HG03439 (cell line): Measurements from ENCODE around the gene IFI44.

ENCODE experiments used
- ATAC-seq: cut with Tn5 transposase; IDR thresholded peaks from one replicate; pipeline ENCODE4 v1.9.1; 2021; ENCODE audit warnings: mild to moderate bottlenecking, moderate library complexity; ENCODE audit not compliant: unreplicated experiment

The IFI44 gene

DNA sequence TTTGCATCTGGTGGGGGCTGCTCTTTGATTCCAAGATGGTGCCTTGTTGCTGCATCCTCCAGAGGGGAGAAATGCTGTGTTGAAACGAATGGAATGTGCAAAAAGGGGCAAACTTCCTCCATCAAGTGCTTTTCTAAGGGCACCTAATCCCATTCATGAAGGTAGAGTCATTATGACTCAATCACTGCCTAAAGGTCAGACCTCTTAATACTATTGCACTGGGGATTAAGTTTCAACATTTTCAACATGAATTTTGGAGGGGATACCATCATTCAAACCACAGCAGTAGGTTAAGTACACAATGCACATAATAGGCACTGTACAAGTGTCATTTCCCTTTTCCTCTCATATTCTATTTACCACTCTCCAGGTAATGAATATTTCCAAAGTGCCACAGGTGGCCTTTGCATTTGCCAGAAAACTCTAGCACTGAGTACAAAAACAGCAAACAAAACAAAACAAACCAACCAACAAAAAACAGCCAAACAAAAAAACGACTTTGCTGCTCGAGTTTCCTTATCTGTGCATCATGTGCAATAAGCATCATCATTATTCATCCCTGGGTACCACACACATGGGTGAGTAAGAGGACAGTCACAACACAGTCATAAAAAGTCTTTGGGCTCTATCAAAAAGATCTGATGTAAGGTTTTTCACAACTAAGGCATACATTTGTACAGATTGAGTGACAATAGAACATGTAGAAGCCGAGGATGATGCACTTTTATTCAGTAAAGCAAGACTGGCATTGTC is 42.5 kb downstream of the IFI44 start:
- ATAC-seq, result no peak

DNA sequence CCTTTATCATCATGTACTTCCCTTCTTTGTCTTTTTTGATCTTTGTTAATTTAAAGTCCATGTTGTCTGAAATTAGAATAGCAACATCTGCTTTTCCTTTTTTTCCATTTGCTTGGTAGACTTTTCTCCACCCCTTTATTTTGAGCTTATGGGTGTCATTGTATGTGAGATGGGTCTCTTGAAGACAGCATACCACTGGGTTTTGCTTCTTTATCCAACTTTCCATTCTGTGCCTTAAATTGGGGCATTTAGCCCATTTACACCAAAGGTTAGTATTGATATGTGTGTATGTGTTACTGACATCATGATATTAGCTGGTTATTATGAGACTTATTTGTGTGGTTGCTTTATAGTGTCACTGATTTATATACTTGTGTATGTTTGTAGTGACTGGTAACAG is 50.2 kb downstream of the IFI44 start:
- no peak for ATAC-seq

DNA sequence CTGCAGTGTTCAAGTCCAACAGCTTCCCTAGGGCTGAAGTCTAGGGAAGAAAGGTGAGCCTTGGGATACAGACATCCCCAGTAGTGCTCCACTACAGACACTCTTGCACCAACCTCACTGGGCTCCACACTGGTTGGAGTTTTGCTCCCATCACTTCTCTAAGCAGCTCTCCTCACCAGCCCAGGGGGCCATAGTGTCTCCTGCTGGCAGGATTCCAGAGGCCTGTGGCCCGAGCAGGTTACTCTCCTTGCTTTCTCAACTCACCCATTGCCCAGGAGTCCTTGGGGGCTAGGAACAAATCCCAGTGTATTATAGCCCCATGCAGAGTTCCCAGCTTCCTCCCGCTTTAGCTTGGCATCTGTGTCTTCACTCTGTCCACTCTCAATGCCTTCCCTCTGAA is 52.8 kb downstream of the IFI44 start:
- ATAC-seq, result no peak

DNA sequence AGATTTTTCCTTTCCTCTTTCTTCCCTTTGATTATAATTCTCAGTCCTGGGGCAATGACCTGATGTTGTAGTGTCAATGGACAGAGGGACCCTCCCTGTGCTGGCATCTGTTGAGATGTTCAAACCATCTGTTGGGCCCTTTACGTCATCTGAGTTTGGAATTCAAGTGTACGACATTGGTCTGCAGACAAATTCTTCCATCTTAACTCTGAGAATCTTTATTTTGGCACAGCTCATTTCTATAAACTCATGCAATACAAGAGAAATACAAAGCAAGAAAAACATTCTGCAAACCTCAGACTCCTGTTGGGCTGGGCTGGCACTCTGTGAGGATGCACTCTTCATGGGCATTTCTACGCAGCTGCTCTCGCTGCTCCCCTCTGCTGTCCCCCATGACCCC is 54.2 kb downstream of the IFI44 start:
- no peak for ATAC-seq

DNA sequence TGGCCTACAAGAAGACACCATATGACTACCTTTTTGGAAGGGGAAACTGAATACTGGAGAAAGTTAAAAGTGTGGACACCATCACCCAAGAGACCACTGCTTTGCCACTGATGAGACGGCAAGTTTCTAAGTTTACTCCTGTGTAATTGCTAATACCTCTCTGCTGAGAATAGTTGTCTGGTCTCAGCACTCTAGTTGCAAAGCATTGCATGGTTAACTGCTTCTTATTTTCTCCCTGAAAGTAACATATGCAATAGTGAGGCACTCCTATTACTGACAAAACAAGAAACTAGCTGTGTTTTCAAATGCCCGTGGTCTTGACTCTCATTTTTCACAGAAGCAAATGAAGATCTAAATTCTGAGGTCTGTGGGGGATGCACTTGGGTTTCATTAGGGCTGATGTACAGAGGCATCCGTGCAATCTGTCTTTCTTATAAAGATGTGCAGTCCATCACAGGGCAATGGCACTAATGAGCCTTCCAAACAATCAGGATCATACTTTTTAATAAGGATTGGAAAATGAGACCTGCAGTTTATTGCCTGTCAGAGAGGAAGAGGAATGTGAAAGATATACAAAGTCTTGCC is 62.9 kb downstream of the IFI44 start:
- ATAC-seq, result no peak

DNA sequence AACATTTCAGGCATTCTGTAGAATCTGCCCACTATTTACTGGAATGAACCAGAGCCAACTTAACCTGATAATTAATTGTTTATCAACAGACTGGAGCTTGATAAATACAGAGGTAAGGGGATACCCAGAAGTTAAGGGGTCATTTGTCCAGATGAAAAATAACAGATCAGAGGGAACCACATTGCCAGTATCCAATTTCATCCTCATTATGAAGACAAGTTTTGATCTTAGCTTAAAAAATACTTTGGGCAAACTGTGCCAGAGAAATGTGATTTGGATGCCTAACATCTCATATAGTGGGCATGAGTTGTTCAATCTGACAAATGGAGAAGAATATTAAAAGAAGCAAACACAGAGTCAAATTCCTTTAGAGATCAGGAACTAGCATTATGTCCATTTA is 63.7 kb downstream of the IFI44 start:
- ATAC-seq, result no peak
